GM21786 (cell line): Measurements from ENCODE around the gene ST6GALNAC4.

ENCODE experiments used
- ATAC-seq: cut with Tn5 transposase; IDR thresholded peaks from one replicate; pipeline ENCODE4 v1.9.1; 2021; ENCODE audit not compliant: unreplicated experiment

The ST6GALNAC4 gene

GRCh38 chr9:127931092-127931881, 14.4 kb upstream of the ST6GALNAC4 start:
- ATAC-seq = peak; percentile 26

- peak; percentile 85 for ATAC-seq
These were observed 13.6 kb upstream of the ST6GALNAC4 start, which contains the start of gene PIP5KL1 for GRCh38 chr9:127930231-127931091. PIP5KL1 (minus strand) TSS chr9:127930777; CDS start chr9:127930752, 25 bp downstream.

- no peak for ATAC-seq
These were observed 12.8 kb upstream of the ST6GALNAC4 start for GRCh38 chr9:127929625-127929979.

- ATAC-seq = no peak
These were observed 12.1 kb upstream of the ST6GALNAC4 start for GRCh38 chr9:127928676-127929624.

GRCh38 chr9:127927988-127928675, 11.3 kb upstream of the ST6GALNAC4 start:
- ATAC-seq = no peak

GRCh38 chr9:127927201-127927987, 10.6 kb upstream of the ST6GALNAC4 start:
- ATAC-seq = no peak

- no peak for ATAC-seq
These were observed 10.0 kb upstream of the ST6GALNAC4 start for GRCh38 chr9:127926906-127927200.

GRCh38 chr9:127925959-127926905, 9.4 kb upstream of the ST6GALNAC4 start:
- ATAC-seq = no peak

GRCh38 chr9:127924736-127925444, 8.0 kb upstream of the ST6GALNAC4 start:
- no peak for ATAC-seq

GRCh38 chr9:127923771-127924170, 6.9 kb upstream of the ST6GALNAC4 start:
- ATAC-seq = no peak

GRCh38 chr9:127923046-127923445, 6.2 kb upstream of the ST6GALNAC4 start:
- ATAC-seq = no peak

- ATAC-seq = no peak
These were observed 4.8 kb upstream of the ST6GALNAC4 start for GRCh38 chr9:127921557-127922120.

GRCh38 chr9:127920794-127921193, 4.0 kb upstream of the ST6GALNAC4 start:
- no peak for ATAC-seq

GRCh38 chr9:127919253-127919815, 2.5 kb upstream of the ST6GALNAC4 start:
- ATAC-seq = no peak

- no peak for ATAC-seq
These were observed 1.6 kb upstream of the ST6GALNAC4 start for GRCh38 chr9:127918183-127919107.

GRCh38 chr9:127917603-127918002, 762 bp upstream of the ST6GALNAC4 start:
- ATAC-seq = peak; percentile 19
